ENCODE measurements around the gene NDFIP2.

DNA sequence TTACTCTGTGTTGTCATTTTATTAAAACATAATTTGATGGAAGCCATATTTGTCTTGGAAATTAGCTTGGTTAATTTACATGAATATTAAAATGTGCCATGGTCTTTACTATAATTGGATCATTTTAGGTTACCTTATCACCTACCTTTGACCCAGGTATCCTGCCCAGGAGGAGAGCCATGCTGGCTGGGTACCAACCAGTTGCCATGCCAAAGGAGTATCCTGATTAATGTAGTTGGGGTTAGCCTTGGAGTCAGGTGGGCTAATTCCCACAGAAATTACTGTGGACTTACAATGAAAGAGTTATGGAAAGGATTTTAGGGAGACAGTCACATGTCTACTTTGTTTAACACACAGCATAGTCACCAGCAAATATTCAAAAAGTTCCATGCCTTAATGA lies 32.0 kb downstream of the NDFIP2 start:
- TF ChIP-seq, protein P1, sequence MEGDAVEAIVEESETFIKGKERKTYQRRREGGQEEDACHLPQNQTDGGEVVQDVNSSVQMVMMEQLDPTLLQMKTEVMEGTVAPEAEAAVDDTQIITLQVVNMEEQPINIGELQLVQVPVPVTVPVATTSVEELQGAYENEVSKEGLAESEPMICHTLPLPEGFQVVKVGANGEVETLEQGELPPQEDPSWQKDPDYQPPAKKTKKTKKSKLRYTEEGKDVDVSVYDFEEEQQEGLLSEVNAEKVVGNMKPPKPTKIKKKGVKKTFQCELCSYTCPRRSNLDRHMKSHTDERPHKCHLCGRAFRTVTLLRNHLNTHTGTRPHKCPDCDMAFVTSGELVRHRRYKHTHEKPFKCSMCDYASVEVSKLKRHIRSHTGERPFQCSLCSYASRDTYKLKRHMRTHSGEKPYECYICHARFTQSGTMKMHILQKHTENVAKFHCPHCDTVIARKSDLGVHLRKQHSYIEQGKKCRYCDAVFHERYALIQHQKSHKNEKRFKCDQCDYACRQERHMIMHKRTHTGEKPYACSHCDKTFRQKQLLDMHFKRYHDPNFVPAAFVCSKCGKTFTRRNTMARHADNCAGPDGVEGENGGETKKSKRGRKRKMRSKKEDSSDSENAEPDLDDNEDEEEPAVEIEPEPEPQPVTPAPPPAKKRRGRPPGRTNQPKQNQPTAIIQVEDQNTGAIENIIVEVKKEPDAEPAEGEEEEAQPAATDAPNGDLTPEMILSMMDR (IDR thresholded peaks at IDR 0.05; ENCODE audit: insufficient read depth, low read length, poor library complexity, severe bottlenecking), result no peak
- no peak for TF ChIP-seq EZH2phosphoT487 (conservative IDR thresholded peaks at IDR 0.05; ENCODE audit: low read length)
